Keratinocyte (primary cell): Measurements from ENCODE around the gene NLK. TPM values are rescaled to one million over a fixed set of nuclear protein-coding genes. Genes with fewer than 3 reads are reported as not detected.

Experiments used
- DNase-seq: peaks from one replicate; pipeline ENCODE4 v3.0.0-alpha.2; 2011; ENCODE audit warnings: low read depth, missing footprints, low spot score
- FAIRE-seq: peaks from 2 replicates; lab custom pipeline; 2011; peaks lifted over from hg19 to GRCh38; lab: Jason Lieb, UNC
- H2AFZ ChIP-seq: 2 replicates; pipeline ENCODE4 v1.6.0; 2012; ENCODE audit warnings: low read length, control low read depth, inconsistent platforms; ENCODE audit not compliant: control insufficient read depth
- H3K27ac ChIP-seq: 2 replicates; pipeline ENCODE4 v1.5.1; 2011; ENCODE audit warnings: low read length; ENCODE audit not compliant: control insufficient read depth, insufficient read depth
- H3K27me3 ChIP-seq: 3 replicates; pipeline ENCODE4 v1.6.0; 2011; ENCODE audit warnings: low read length; ENCODE audit not compliant: control insufficient read depth, insufficient read depth; ENCODE audit errors: extremely low read depth
- H3K36me3 ChIP-seq, 2 experiments: 2 replicates in 1 of 2; 3 replicates in 1 of 2; pipeline ENCODE4 v1.5.1; 2011; ENCODE audit warnings: low read length in 2 of 2, mild to moderate bottlenecking in 1 of 2; ENCODE audit not compliant: control insufficient read depth in 2 of 2, insufficient read depth in 2 of 2; ENCODE audit errors: extremely low read depth in 1 of 2
- H3K4me1 ChIP-seq: 3 replicates; pipeline ENCODE4 v1.5.1; 2011; ENCODE audit warnings: low read length; ENCODE audit not compliant: control insufficient read depth, insufficient read depth; ENCODE audit errors: extremely low read depth
- H3K4me2 ChIP-seq: 3 replicates; pipeline ENCODE4 v1.6.0; 2011; ENCODE audit warnings: low read depth, low read length; ENCODE audit not compliant: control insufficient read depth, insufficient read depth; ENCODE audit errors: extremely low read depth
- H3K4me3 ChIP-seq, 3 experiments: fragments of 200-600 bp in 1 of 3; sonication (generic) in 1 of 3; 2 replicates in 2 of 3; 3 replicates in 1 of 3; pipeline ENCODE4 v1.5.1; 2011 to 2016; ENCODE audit warnings: low read length in 3 of 3, mild to moderate bottlenecking in 3 of 3, control low read depth in 2 of 3, inconsistent platforms in 1 of 3, low read depth in 1 of 3, mixed read lengths in 1 of 3, mixed run types in 1 of 3, moderate library complexity in 1 of 3; ENCODE audit not compliant: control insufficient read depth in 2 of 3, insufficient read depth in 2 of 3; ENCODE audit errors: extremely low read depth in 1 of 3
- H3K79me2 ChIP-seq: 2 replicates; pipeline ENCODE4 v1.6.0; 2012; ENCODE audit warnings: low read length; ENCODE audit not compliant: control insufficient read depth, insufficient read depth
- H3K9ac ChIP-seq: 3 replicates; pipeline ENCODE4 v1.6.0; 2011; ENCODE audit warnings: low read length; ENCODE audit not compliant: control insufficient read depth, insufficient read depth; ENCODE audit errors: extremely low read depth
- H3K9me1 ChIP-seq: 3 replicates; pipeline ENCODE4 v1.6.0; 2011; ENCODE audit warnings: low read length; ENCODE audit not compliant: control insufficient read depth, insufficient read depth; ENCODE audit errors: extremely low read depth
- H3K9me3 ChIP-seq: 2 replicates; pipeline ENCODE4 v1.5.1; 2012; ENCODE audit warnings: low read depth, low read length; ENCODE audit not compliant: control insufficient read depth
- H4K20me1 ChIP-seq: 3 replicates; pipeline ENCODE4 v1.6.0; 2011; ENCODE audit warnings: low read length; ENCODE audit not compliant: control insufficient read depth, insufficient read depth; ENCODE audit errors: extremely low read depth
- CTCF ChIP-seq, 3 experiments: IDR thresholded peaks in 1 of 3; conservative IDR thresholded peaks in 1 of 3; optimal IDR thresholded peaks in 1 of 3; 2 replicates in 2 of 3; 3 replicates in 1 of 3; pipeline versions ENCODE3 to v1.5.1; 2011; ENCODE audit warnings: low read length in 3 of 3, mild to moderate bottlenecking in 3 of 3, moderate library complexity in 2 of 3, control low read depth in 1 of 3, inconsistent platforms in 1 of 3; ENCODE audit not compliant: insufficient read depth in 2 of 3; ENCODE audit errors: extremely low read depth in 1 of 3
- EZH2 ChIP-seq: IDR thresholded peaks from one replicate; pipeline ENCODE4 v1.6.1; 2012; ENCODE audit warnings: inconsistent platforms, mild to moderate bottlenecking, low read length, moderate library complexity
- dilution Hi-C: fragments of 300-500 bp; cut with MboI; formaldehyde crosslinking; loops from one replicate; pipeline ENCODE4 v1.7.0; 2020; ENCODE audit warnings: low sequenced_read_pairs; ENCODE audit not compliant: extremely low pct_ligation_motif_present
- polyA plus RNA-seq, 5 experiments: library from polyadenylated mRNA; depleted of rRNA in 3 of 5; stranded (reverse) in 3 of 5; stranded (forward) in 1 of 5; unstranded in 1 of 5; fragments of >200 nt; gene quantifications; 1 replicate in 1 of 5; 2 replicates in 3 of 5; 3 replicates in 1 of 5; pipeline versions ENCODE4 v1.2.1 to v1.2.3, GENCODE V29; 2011 to 2012; ENCODE audit warnings: missing spikeins in 2 of 5, low read depth in 1 of 5, low replicate concordance in 1 of 5

Gene NLK
- polyA plus RNA-seq, 1 donor (not counting 4 experiments of a cell fraction or from before 2014, with no cell fraction given): 20.9 TPM

GRCh38 chr17:28120766-28121165 lies 78.3 kb downstream of the NLK start:
- no peak overlapping the region for H3K27ac ChIP-seq
- H3K9me3 ChIP-seq: no peaks in the 10 kb centered on the region
- DNase-seq (no peak), FAIRE-seq (no peak)
- H3K9ac ChIP-seq: no peak overlapping the region
- peaks cover 2% of the 10 kb centered on the region for H3K9me1 ChIP-seq
- peaks cover 2 to 4% of the 10 kb centered on the region in 2 experiments for H3K36me3 ChIP-seq
- H3K4me3 ChIP-seq: no peak overlapping the region
- no peaks in the 10 kb centered on the region for H4K20me1 ChIP-seq
- no peak overlapping the region for H3K4me2 ChIP-seq
- dilution Hi-C loops: no loop called here
- no peak overlapping the region for H2AFZ ChIP-seq
- TF ChIP-seq CTCF (optimal IDR thresholded peaks at IDR 0.05 in 1 of 3, IDR thresholded peaks at IDR 0.05 in 1 of 3, conservative IDR thresholded peaks at IDR 0.05 in 1 of 3; ENCODE audit: extremely low read depth in 1 of 3, insufficient read depth in 2 of 3, low read length in 3 of 3) (no peak), EZH2 (no peak)
- H3K27me3 ChIP-seq: no peaks in the 10 kb centered on the region
- H3K79me2 ChIP-seq: peaks cover 8% of the 10 kb centered on the region
- no peaks in the 10 kb centered on the region for H3K4me1 ChIP-seq

GRCh38 chr17:28124962-28125361 lies 82.5 kb downstream of the NLK start:
- dilution Hi-C loops: no loop called here
- TF ChIP-seq CTCF (optimal IDR thresholded peaks at IDR 0.05 in 1 of 3, IDR thresholded peaks at IDR 0.05 in 1 of 3, conservative IDR thresholded peaks at IDR 0.05 in 1 of 3; ENCODE audit: extremely low read depth in 1 of 3, insufficient read depth in 2 of 3, low read length in 3 of 3) (no peak), EZH2 (no peak)
- H3K9ac ChIP-seq: no peak overlapping the region
- H3K36me3 ChIP-seq: peaks cover 2 to 4% of the 10 kb centered on the region in 2 experiments
- H3K27ac ChIP-seq: no peak overlapping the region
- no peak overlapping the region for H3K4me2 ChIP-seq
- H3K27me3 ChIP-seq: no peaks in the 10 kb centered on the region
- no peaks in the 10 kb centered on the region for H3K9me3 ChIP-seq
- H3K9me1 ChIP-seq: no peaks in the 10 kb centered on the region
- H3K79me2 ChIP-seq: peaks cover 4% of the 10 kb centered on the region
- no peaks in the 10 kb centered on the region for H4K20me1 ChIP-seq
- no peak overlapping the region for H3K4me3 ChIP-seq
- no peaks in the 10 kb centered on the region for H3K4me1 ChIP-seq
- FAIRE-seq (no peak), DNase-seq (no peak)
- no peak overlapping the region for H2AFZ ChIP-seq
